GM12874 (cell line): ENCODE measurements around the gene TEX29.

Experiments
- CTCF ChIP-seq: IDR thresholded peaks from 2 replicates; pipeline ENCODE4 v1.5.1; 2011; ENCODE audit warnings: low read depth, mild to moderate bottlenecking, control low read depth, low read length, moderate library complexity; ENCODE audit not compliant: insufficient read depth

The TEX29 gene

GRCh38 chr13:111368091-111368490 is 47.6 kb downstream of the TEX29 start:
- TF ChIP-seq CTCF: no peak

GRCh38 chr13:111370147-111370546 is 49.7 kb downstream of the TEX29 start:
- no peak for TF ChIP-seq CTCF

- TF ChIP-seq CTCF: no peak
Observed at GRCh38 chr13:111370570-111371535, 50.4 kb downstream of the TEX29 start.

GRCh38 chr13:111371720-111372119 is 51.3 kb downstream of the TEX29 start:
- no peak for TF ChIP-seq CTCF

GRCh38 chr13:111372651-111373425 is 52.4 kb downstream of the TEX29 start:
- no peak for TF ChIP-seq CTCF

GRCh38 chr13:111373486-111373885 is 53.0 kb downstream of the TEX29 start:
- no peak for TF ChIP-seq CTCF

GRCh38 chr13:111380431-111380830 is 60.0 kb downstream of the TEX29 start:
- no peak for TF ChIP-seq CTCF
